C4-2B (cell line): ENCODE results near the gene DCLK2.

Experiments used
- CTCF ChIP-seq: fragments of 450-650 bp; conservative IDR thresholded peaks from 2 replicates; pipeline ENCODE4 v1.5.1; 2017; ENCODE audit warnings: mild to moderate bottlenecking
- ZFX ChIP-seq: fragments of 450-650 bp; IDR thresholded peaks from 2 replicates; pipeline ENCODE4 v1.6.1; 2017

GRCh38 chr4:150126864-150127203 is 48.6 kb downstream of the DCLK2 start:
- TF ChIP-seq CTCF = no peak
- no peak for TF ChIP-seq ZFX
